A549 (cell line): Measurements from ENCODE around the gene PHC1.

Experiments used
- HES2 ChIP-seq: fragments of >200 bp; sonication (Bioruptor Twin); formaldehyde crosslinking; IDR thresholded peaks from 2 replicates; pipeline ENCODE4 v1.6.1; 2016
- MAFK ChIP-seq: fragments of 450-650 bp; IDR thresholded peaks from 2 replicates; pipeline ENCODE4 v1.6.1; 2014; ENCODE audit not compliant: partially characterized antibody
- PBX3 ChIP-seq: IDR thresholded peaks from 2 replicates; pipeline ENCODE4 v1.6.1; 2012
- POLR2A ChIP-seq: IDR thresholded peaks from 2 replicates; pipeline ENCODE4 v1.6.1; 2012; ENCODE audit warnings: mild to moderate bottlenecking, low read length
- USF2 ChIP-seq: fragments of 450-650 bp; IDR thresholded peaks from 2 replicates; pipeline ENCODE4 v1.6.1; 2014; ENCODE audit warnings: antibody characterized with exemption
- ZFP36 ChIP-seq: fragments of 450-650 bp; IDR thresholded peaks from 2 replicates; pipeline ENCODE4 v1.6.1; 2014; ENCODE audit warnings: borderline replicate concordance; ENCODE audit not compliant: partially characterized antibody

GRCh38 chr12:8951744-8952143 is 37.4 kb downstream of the PHC1 start:
- no peak for TF ChIP-seq USF2
- no peak for TF ChIP-seq POLR2A
- no peak for TF ChIP-seq MAFK
- no peak for TF ChIP-seq HES2
- TF ChIP-seq PBX3 = no peak
- TF ChIP-seq ZFP36 = no peak
